Measurements from ENCODE around the gene POU5F2.

Gene POU5F2

GRCh38 chr5:93715761-93716160 is 25.6 kb downstream of the POU5F2 start:
- no peak for DNase-seq

DNA sequence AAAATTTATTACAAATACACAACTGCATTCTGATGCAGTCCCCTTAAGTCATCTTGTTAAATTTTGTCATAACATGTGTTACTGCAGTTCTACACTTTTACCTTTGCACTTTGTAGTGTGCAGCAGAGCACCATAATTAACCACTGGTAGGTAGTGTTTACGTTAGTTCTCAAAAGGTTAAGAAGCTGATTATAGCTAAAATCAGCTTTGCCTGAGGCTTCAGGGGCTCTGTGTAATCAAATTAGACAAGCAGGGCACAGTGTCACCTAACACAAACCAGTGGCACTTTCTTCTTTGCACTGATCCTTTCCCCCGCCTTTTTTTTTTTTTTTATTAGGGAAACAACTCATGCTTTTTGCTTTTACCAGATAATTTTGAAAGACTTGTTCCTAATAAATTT is 26.1 kb downstream of the POU5F2 start:
- no peak for DNase-seq

GRCh38 chr5:93708442-93708841 is 33.0 kb downstream of the POU5F2 start:
- DNase-seq, result no peak

- no peak for DNase-seq
These were observed 35.5 kb downstream of the POU5F2 start for GRCh38 chr5:93705896-93706295.

- no peak for DNase-seq
These were observed 36.4 kb downstream of the POU5F2 start for GRCh38 chr5:93704996-93705395.

- no peak for DNase-seq
These were observed 49.4 kb downstream of the POU5F2 start for GRCh38 chr5:93691997-93692396.
